Mammary epithelial cell (primary cell): ENCODE data around the gene ATP5PB.

ENCODE experiments used
- EZH2 ChIP-seq: IDR thresholded peaks from 2 replicates; pipeline ENCODE4 v1.6.1; 2012; ENCODE audit warnings: low read length, inconsistent platforms, borderline replicate concordance
- TF ChIP-seq, protein P1 (sequence below), 2 donors: IDR thresholded peaks in 1 of 2; conservative IDR thresholded peaks in 1 of 2; 2 replicates each; pipeline ENCODE4 v1.5.1; 2011 to 2012; ENCODE audit warnings: inconsistent platforms in 2 of 2, low read length in 2 of 2, mild to moderate bottlenecking in 2 of 2, control low read depth in 1 of 2, low read depth in 1 of 2; ENCODE audit not compliant: insufficient read depth in 1 of 2; ENCODE audit errors: extremely low read depth in 1 of 2

GRCh38 chr1:111439461-111440351 lies 9.6 kb upstream of the ATP5PB start:
- TF ChIP-seq, protein P1, sequence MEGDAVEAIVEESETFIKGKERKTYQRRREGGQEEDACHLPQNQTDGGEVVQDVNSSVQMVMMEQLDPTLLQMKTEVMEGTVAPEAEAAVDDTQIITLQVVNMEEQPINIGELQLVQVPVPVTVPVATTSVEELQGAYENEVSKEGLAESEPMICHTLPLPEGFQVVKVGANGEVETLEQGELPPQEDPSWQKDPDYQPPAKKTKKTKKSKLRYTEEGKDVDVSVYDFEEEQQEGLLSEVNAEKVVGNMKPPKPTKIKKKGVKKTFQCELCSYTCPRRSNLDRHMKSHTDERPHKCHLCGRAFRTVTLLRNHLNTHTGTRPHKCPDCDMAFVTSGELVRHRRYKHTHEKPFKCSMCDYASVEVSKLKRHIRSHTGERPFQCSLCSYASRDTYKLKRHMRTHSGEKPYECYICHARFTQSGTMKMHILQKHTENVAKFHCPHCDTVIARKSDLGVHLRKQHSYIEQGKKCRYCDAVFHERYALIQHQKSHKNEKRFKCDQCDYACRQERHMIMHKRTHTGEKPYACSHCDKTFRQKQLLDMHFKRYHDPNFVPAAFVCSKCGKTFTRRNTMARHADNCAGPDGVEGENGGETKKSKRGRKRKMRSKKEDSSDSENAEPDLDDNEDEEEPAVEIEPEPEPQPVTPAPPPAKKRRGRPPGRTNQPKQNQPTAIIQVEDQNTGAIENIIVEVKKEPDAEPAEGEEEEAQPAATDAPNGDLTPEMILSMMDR (conservative IDR thresholded peaks at IDR 0.05 in 1 of 2, IDR thresholded peaks at IDR 0.05 in 1 of 2; ENCODE audit: extremely low read depth in 1 of 2, insufficient read depth in 1 of 2, low read depth in 1 of 2, low read length in 2 of 2) = no peak
- no peak for TF ChIP-seq EZH2
